WI38 (cell line): ENCODE data around the gene DNAJC11.

Experiments
- H3K4me3 ChIP-seq: 2 replicates; pipeline ENCODE4 v1.5.1; 2011; ENCODE audit warnings: low read depth, mild to moderate bottlenecking, control low read depth, low read length
- TF ChIP-seq, protein P1 (sequence below): IDR thresholded peaks from 2 replicates; pipeline ENCODE4 v1.5.1; 2012; ENCODE audit warnings: low read depth, mild to moderate bottlenecking, control low read depth, low read length

DNAJC11 gene

DNA sequence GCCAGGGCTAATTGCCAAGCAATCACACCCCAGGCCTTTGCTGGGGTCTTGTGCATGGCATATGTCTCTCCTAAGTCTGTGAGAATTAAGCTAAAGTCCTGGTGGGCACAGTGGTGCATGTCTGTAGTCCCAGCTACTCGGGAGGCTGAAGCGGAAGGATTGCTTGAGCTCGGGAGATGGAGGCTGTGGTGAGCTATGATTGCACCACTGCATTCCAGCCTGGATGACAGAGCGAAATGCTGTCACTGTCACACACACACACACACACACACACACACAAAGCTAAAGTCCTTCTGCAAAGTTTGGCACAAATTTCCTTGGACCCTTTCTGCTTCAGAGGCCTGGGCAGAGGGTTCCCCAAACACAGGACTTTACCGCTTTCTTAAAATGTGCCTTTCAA, 31.3 kb upstream of the DNAJC11 start:
- TF ChIP-seq, protein P1, sequence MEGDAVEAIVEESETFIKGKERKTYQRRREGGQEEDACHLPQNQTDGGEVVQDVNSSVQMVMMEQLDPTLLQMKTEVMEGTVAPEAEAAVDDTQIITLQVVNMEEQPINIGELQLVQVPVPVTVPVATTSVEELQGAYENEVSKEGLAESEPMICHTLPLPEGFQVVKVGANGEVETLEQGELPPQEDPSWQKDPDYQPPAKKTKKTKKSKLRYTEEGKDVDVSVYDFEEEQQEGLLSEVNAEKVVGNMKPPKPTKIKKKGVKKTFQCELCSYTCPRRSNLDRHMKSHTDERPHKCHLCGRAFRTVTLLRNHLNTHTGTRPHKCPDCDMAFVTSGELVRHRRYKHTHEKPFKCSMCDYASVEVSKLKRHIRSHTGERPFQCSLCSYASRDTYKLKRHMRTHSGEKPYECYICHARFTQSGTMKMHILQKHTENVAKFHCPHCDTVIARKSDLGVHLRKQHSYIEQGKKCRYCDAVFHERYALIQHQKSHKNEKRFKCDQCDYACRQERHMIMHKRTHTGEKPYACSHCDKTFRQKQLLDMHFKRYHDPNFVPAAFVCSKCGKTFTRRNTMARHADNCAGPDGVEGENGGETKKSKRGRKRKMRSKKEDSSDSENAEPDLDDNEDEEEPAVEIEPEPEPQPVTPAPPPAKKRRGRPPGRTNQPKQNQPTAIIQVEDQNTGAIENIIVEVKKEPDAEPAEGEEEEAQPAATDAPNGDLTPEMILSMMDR, result no peak
- H3K4me3 ChIP-seq, result no peak overlapping the region

DNA sequence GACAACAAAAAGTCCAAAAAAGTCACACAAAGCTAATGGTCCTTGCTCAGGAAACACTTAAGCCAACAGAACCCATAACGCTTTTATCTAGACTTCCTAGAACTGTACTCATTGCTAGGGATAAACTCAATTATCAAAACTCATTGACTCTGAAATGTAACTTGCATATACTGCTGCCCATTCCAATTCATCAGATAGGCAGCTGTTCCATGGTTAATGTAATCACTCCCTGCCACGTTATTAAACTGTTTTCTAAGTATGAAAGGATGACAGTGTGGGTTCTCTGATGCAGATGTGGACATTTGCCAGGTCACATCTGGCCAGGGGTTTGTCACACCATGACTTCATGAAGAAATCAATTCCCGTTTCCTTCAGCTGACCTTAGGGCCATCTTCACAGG, 30.3 kb upstream of the DNAJC11 start:
- no peak overlapping the region for H3K4me3 ChIP-seq
- TF ChIP-seq, protein P1, result no peak

DNA sequence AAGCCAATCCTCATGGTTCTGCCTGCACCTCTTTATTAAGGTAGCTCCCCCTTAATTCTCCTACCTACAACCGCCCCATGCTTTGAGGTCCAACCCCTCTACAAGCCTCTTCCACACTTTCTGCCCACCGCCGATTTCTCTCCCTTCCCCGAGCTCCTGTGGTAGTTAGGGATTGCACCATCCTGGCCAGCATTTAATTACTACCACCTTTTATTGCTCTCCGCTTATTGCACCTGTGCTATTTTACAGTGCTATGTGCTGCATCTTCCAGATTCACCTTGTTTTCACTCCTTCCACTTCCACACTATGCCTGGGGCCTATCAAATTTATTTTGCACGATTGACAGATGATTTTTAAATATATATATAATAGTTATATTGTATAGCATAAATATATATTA, 29.3 kb upstream of the DNAJC11 start:
- TF ChIP-seq, protein P1, result no peak
- no peak overlapping the region for H3K4me3 ChIP-seq

DNA sequence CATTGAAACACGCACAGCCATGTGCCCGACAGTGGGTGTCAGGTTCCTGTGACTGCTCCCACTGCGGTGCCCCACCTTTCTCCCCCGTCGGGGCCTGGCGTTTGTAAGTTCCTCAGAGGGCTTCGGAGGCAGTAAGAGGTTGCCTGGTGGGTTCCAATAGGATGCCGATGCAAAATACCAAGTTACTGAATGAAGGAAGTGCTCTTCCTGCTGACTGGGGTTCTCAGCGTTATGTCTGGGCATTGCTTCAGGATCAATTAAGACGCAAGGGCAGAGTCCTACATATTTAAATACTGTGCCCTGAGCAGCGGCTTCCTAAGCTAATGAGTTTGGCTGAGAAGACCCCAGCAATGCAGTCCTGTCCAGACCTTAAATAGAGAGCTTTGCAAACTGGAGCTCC, 28.9 kb upstream of the DNAJC11 start:
- TF ChIP-seq, protein P1, result no peak
- no peak overlapping the region for H3K4me3 ChIP-seq

DNA sequence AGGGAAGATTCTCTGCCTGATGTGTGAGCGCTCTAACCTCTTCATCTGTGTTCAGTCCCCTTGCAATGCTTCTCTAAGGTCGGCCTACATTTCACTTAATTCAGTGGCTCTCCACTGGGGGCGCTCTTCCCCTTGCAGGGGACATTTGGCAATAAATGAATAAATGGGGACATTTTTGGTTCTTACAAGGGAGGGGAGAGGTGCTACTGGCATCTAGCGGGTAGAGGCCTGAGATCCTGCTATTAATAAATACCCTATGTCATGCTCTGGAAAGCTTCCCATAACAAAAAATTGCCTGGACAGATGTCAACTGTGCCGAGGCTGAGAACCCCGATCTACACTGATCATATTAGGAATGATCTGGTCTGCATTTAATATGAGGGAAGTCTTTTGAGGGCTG, 25.9 kb upstream of the DNAJC11 start:
- H3K4me3 ChIP-seq, result no peak overlapping the region
- TF ChIP-seq, protein P1, result peak; percentile 84

DNA sequence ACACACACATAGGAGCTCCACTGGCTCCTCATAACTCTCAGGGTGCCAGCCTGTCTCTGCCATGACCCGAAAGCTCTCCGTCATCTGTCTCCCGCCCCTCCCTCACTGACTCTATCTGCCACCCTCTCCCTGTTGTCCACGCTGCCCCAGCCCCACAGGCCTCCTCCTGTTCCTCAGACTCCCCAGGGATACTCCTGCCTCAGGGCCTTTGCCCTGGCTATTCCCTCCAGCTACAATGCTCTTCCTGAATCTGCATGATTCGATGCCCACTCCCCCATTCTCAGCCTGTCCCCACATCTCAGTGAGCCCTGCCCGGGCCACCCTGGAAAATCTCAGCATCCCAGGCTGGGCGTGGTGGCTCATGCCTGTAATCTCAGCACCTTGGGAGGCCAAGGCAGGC, 24.6 kb upstream of the DNAJC11 start:
- TF ChIP-seq, protein P1, result no peak
- H3K4me3 ChIP-seq, result no peak overlapping the region

DNA sequence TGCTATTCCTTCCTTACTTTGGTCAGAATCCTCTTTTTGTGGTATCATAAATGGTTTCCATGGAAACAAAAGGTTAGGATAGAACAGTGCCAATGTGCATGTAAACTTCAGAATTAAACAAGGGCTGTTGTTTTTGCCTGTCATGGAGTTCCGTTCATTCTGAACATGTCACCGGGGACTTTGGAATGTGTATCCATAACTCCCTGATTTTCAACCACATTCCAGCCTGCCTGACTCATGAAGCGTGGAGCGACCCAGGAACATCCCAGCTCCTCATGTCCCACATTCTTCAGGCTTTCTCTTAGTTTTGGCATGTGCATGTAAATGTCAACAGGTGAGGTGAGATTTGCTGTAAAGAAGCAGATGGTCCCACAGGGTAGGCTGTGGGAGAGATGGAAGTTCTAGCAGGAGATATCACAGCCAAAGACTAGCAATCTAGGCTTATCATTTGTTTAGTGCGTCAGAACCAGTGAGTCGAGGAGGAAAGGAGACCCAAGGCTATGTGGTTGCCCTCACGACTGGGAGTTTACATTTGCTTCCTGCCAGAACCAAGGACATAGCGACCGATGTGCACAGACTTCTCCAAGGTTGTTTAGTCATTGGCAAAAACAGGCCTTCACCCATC, 23.0 kb upstream of the DNAJC11 start:
- TF ChIP-seq, protein P1, result no peak

More for the DNA sequence above, 23.0 kb upstream of the DNAJC11 start:
- H3K4me3 ChIP-seq, result peak overlapping the region; percentile 5; the same call in 1 of the 2 replicates
